Measurements from ENCODE around the gene SGPP1.
"Not testable (repeated sequence)": the region's sequence is repeated elsewhere in the genome, so short reads cannot be mapped to it uniquely, and the experiment has no call there.

The SGPP1 gene

DNA sequence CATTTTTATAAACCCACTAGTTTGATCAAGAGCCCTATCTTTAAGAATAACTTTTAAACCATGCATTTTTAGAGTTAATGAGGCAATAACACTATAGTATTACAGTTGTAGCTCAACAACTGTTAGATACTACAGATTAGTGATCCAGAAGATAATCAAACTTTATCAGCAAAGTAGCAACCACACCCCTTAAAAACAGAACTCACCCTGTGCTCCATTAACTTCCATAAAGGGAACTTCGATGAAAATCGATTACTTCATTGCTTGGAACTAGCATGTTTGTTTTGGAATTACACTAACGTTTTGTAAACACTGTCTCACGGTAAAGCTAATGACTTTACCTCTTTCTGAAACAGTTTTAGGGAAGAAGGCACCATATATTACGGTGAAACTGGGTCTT is 1.4 kb downstream of the SGPP1 start:
- H3K4me3 ChIP-seq (ENCODE audit: low read depth, low read length): peak overlapping the region; percentile 31

DNA sequence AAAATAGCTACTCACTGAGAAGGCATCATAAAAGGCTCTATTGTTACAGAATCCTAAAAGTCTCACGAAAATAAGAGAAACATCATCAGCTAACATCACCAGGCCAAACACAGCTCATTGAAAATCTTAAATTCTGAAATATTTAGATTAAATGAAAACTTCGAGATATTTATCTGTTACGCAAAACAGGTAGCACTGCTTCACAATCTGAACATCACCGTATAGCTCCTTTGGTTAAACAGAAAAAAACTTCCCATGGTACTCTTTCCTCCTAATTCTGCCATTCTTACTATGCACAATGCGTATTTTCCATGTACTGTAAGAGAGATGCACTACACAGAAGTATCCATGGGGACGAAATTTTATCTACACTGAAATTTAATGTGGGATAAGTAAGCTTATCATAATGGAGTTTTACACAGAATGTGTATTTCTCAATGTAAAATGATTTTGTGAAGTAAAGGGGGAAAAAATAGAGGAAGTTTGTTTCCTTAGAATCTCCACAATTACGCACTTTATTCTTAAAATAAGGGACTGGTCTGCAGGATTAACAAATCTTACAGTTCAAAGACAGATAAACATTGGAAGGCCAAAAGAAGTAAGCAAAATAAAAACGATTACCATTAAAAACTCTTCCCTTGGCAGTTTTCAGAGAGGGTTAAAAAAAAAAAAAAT is 1.9 kb downstream of the SGPP1 start:
- H3K4me3 ChIP-seq (ENCODE audit: low read depth, low read length): no peak overlapping the region

DNA sequence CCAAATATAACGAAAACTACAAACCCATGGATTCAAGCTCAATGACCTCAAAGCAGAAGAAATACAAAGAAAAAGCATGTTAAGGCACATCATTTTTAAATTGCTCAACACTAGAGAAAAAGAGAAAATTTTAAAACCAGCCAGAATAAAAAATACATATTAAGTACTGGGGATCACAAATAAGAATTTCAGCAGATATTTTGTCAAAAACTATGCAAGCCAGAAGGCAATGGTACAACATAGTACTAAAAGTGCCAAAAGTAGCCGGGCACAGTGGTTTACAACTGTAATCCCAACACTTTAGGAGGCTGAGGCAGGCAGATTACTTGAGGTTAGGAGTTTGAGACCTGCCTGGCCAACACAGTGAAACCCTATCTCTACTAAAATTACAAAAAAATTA is 10.2 kb downstream of the SGPP1 start:
- no peak overlapping the region for H3K4me3 ChIP-seq (ENCODE audit: low read depth, low read length)

DNA sequence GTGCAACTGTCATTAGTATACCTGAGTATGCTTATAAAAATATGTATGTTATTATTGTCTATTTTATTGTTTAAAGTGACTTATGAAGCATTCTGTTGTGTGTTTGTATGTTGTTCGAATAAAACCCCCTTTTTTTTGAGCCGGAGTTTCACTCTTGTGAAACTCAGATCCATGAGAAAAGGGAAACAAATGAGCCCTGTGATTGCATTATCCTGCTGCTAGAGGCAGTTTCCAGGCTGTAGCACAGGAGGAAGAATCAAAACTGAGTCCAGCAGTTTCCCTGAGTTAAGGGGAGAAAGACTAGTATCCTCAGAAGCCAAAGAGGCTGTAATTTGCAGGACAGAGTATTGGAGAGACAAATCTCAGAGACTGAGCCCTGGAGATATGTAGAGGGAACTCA is 12.5 kb downstream of the SGPP1 start:
- no peak overlapping the region for H3K4me3 ChIP-seq (ENCODE audit: low read depth, low read length)

GRCh38 chr14:63713764-63714163 is 14.1 kb downstream of the SGPP1 start:
- H3K4me3 ChIP-seq (ENCODE audit: low read depth, low read length): no peak overlapping the region

- no peak overlapping the region for H3K4me3 ChIP-seq (ENCODE audit: low read depth, low read length)
These were observed 14.8 kb downstream of the SGPP1 start for GRCh38 chr14:63713058-63713457.

DNA sequence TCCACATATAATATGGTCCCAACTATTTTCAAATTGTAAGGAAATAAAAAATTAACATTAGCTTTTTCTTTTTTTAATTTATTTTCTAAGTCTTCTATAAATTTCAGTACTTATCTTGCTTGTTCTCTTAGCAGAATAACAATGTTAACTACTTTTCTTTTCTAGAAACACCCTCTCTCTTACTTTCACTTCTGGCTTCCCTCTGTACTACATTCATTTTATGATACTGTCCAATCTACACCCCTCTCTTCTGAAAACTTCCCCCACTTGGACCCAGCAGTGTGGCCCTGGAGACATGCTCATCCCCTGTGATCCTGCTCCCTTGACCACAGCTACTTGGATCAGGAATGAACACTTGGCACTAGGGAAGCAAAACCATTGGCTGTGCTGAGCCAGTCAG is 15.7 kb downstream of the SGPP1 start:
- no peak overlapping the region for H3K4me3 ChIP-seq (ENCODE audit: low read depth, low read length)

- H3K4me3 ChIP-seq (ENCODE audit: low read depth, low read length): no peak overlapping the region
These were observed 17.4 kb downstream of the SGPP1 start for GRCh38 chr14:63710497-63710896.

- no peak overlapping the region for H3K4me3 ChIP-seq (ENCODE audit: low read depth, low read length)
These were observed 18.3 kb downstream of the SGPP1 start for GRCh38 chr14:63709589-63709988.

DNA sequence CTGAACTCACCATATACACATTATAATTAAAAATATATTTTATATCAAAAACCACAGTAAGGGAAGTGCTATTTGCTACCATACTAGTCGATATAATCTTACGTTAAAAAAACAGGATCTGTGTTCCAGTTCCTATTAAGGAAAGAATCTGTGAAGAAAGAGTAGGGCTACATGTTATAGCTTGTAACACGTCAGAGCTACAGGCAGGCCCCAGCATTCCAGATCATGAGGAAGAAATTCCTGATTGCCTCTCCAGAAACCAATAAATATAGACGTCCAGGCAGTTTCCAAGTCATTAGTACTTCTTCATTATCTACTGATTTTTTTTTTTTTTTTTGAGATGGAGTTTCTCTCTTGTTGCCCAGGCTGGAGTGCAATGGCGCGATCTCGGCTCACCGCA is 20.6 kb downstream of the SGPP1 start:
- H3K4me3 ChIP-seq (ENCODE audit: low read depth, low read length): no peak overlapping the region

- no peak overlapping the region for H3K4me3 ChIP-seq (ENCODE audit: low read depth, low read length)
These were observed 22.2 kb downstream of the SGPP1 start for GRCh38 chr14:63705561-63706070.

DNA sequence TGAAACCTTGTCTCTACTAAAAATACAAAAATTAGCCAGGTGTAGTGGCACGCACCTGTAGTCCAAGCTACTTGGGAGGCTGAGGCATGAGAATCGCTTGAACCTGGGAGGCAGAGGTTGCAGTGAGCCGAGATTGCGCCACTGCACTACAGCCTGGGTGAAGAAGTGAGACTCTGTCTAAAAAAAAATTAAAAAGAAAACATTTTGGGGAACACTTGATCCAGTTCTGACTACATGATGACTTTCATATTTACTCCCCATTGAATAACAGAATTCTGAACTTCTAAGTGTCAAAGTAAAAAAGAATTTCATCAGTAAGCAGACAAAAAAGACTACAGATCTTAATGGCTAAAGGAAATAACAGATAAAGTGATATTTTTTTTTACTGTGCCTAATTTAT is 25.3 kb downstream of the SGPP1 start:
- not testable (repeated sequence) for H3K4me3 ChIP-seq (ENCODE audit: low read depth, low read length)

GRCh38 chr14:63701606-63702299 is 26.1 kb downstream of the SGPP1 start:
- H3K4me3 ChIP-seq (ENCODE audit: low read depth, low read length): no peak overlapping the region

DNA sequence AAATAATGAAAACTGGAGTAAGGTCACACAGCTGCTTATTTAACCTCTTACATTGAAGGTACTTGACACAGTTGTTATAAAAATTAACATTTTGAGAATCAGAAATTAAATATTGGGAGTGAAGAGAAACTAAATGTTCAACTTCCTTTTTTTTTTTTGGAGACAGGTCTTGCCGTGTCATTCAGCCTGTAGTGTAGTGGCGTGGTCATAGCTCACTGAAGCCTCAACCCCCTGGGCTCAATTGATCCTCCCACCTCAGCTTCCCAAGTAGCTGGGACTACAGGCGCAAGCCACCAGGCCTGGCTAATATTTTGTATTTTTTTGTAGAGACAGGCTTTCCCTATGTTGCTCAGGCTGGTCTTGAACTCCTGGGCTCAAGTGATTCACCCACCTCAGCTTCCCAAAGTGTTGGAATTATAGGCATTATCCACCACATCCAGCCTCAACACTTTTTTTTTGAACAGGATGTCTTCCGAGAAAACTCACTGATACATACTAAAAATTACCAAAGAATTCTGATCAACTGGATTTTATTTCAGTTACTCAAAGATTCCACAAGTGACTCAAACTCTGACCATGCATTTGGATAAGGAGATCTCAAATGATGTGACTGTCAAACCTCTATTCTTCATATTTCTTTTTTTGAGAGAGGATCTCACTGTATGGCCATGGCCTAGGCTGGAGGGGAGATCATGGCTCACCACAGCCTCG is 35.4 kb downstream of the SGPP1 start:
- no peak overlapping the region for H3K4me3 ChIP-seq (ENCODE audit: low read depth, low read length)

DNA sequence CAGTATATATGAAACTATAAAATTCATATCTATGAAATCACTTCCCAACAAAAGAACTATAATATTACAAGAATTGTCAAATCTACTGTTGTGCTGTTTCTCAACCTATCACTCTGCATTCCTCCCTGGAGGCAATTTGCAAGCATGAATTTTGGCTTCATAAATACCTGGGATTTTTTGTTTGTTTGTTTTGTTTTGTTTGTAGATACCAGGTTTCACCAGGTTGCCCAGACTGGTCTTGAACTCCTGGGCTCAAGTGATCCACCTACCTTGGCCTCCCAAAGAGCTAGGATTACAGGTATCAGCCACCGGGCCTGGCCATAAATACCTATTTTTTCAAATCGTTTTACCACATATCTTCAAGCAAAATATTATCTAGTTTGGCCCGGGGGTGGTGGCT is 38.7 kb downstream of the SGPP1 start:
- H3K4me3 ChIP-seq (ENCODE audit: low read depth, low read length): no peak overlapping the region

DNA sequence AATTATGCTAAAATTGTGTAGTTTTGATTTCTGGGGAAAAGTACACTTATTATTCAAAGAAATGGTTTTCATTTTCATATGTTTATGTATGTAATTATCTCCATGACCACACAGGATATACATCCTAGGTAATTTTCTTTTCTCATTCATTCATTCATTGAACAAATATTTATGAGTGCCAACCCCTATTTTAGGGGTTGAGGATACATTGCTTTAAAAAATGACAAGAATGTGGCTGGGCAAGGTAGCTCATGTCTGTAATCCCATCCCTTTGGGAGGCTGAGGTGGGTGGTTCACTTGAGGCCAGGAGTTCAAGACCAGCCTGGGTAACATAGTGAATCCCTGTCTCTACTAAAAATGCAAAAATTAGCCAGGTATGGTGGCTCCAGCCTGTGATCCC is 40.9 kb downstream of the SGPP1 start:
- H3K4me3 ChIP-seq (ENCODE audit: low read depth, low read length): no peak overlapping the region

DNA sequence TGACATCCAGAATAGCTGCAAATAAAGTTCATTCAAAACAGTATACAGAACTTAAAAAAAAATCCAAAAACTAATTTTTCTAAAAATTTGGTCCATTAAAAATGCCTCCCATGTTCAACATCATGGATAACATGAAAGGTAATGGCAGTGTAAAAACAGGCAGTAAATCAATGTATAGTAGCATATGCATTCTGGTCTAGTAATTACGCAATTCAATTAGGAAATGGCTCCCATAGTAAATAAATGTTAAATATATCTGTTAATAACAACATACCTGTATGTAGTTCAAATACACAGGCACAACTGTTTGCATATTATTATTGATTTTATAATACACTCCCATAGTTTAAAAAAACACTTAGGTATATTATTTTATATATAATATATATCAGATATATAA is 42.5 kb downstream of the SGPP1 start:
- H3K4me3 ChIP-seq (ENCODE audit: low read depth, low read length): no peak overlapping the region

GRCh38 chr14:63682727-63683593 is 44.9 kb downstream of the SGPP1 start:
- no peak overlapping the region for H3K4me3 ChIP-seq (ENCODE audit: low read depth, low read length)

- no peak overlapping the region for H3K4me3 ChIP-seq (ENCODE audit: low read depth, low read length)
These were observed 49.3 kb downstream of the SGPP1 start for GRCh38 chr14:63678536-63678935.

DNA sequence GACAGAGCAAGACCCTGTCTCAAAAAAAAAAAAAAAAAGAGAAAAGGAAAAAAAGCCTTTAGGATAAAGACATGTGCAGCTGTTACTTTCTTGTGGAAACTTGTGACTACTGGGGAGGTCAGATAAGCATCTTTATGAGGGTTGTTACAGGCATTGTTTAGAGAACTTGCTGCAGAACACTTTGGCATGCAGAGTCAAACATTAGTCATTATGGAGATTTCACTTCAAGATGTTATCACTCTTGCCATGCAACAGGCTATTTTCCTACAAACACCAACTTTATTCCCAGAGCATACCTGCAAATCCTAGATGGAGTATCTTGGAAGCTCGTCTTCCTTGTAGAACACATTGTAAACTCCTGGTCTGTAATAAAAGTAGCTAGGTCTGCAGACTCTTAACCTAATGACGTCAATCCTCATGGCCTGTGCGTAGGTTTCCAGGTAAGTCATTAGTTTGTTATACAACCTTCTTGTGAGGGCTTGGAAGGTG is 49.9 kb downstream of the SGPP1 start:
- no peak overlapping the region for H3K4me3 ChIP-seq (ENCODE audit: low read depth, low read length)

DNA sequence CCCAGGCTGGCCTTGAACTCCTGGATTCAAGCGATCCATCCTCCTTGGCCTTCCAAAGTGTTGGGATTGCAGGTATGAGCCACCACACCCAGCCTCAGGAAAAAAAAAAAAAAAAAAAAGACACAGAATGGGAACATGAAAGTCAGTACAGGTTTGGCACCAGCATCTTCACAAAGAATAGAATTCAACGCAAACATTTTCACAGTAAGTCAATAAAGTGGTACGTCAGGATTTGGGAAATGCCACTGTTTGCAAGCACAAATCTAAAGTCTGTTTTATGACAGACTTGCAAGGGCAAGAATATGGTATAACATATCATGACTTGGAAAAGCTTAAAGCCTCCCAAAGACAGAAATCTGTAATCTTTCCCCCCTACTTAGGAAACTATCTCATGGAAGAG is 51.2 kb downstream of the SGPP1 start:
- H3K4me3 ChIP-seq (ENCODE audit: low read depth, low read length): no peak overlapping the region
